ENCODE results near the gene ADGRE1.

The ADGRE1 gene

DNA sequence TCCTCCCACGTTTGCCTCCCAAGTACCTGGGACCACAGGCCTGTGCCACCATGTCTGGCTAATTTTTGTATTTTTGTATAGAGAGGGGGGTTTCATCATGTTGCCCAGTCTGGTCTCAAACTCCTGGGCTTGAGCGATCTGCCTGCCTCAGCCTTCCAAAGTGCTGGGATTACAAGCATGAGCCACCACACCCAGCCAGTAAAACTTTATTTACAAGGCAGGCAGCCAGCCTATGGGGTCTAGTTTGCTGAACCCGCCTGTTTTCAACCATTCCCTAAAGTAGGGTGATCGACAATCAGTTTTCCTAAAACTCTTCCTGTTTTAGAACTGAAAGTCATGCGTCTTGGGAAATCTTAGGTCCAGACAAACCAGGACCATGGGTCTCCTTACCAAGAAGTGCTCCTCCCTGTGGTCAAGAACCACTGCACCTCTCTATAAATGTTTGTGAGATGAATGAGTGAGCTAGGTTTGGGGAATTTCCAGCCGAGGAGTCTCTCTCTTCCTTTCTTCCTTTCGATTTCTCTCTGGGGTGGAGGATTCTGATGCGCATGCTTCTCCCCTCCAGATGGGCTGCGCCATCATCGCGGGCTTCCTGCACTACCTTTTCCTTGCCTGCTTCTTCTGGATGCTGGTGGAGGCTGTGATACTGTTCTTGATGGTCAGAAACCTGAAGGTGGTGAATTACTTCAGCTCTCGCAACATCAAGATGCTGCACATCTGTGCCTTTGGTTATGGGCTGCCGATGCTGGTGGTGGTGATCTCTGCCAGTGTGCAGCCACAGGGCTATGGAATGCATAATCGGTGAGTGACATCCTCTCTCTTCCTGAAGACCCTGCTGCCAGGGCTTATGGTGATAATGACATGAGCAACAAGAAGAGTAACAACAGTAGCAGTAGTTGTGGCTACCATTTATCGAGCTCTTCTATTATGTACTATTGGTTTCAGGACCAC lies 38.7 kb downstream of the ADGRE1 start:
- TF ChIP-seq, protein P1, sequence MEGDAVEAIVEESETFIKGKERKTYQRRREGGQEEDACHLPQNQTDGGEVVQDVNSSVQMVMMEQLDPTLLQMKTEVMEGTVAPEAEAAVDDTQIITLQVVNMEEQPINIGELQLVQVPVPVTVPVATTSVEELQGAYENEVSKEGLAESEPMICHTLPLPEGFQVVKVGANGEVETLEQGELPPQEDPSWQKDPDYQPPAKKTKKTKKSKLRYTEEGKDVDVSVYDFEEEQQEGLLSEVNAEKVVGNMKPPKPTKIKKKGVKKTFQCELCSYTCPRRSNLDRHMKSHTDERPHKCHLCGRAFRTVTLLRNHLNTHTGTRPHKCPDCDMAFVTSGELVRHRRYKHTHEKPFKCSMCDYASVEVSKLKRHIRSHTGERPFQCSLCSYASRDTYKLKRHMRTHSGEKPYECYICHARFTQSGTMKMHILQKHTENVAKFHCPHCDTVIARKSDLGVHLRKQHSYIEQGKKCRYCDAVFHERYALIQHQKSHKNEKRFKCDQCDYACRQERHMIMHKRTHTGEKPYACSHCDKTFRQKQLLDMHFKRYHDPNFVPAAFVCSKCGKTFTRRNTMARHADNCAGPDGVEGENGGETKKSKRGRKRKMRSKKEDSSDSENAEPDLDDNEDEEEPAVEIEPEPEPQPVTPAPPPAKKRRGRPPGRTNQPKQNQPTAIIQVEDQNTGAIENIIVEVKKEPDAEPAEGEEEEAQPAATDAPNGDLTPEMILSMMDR (IDR thresholded peaks at IDR 0.05) = no peak
- Histone ChIP-seq H3K4me3 (no peak overlapping the region), H3K27ac (no peak overlapping the region)
- DNase-seq (ENCODE audit: low spot score) = no peak

DNA sequence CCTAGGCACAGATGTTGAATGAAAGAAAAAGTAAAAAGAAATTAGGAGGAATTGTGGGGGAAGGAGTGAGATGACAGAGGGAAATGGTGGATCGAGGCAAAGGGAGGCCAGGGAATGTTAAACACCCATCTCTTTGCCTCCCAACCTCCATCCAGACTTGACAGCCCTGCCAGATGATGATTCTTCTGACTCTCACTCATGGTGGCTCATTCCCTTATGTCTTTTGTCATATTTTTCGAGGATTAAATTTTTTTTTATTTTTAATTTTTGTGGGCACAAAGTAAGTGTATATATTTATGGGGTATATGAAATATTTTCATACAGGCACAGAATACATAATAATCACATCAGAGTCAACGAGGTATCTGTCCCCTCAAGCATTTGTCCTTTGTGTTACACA lies 42.8 kb downstream of the ADGRE1 start:
- TF ChIP-seq, protein P1 (IDR thresholded peaks at IDR 0.05) = no peak
- no peak overlapping the region for H3K4me3 ChIP-seq

DNA sequence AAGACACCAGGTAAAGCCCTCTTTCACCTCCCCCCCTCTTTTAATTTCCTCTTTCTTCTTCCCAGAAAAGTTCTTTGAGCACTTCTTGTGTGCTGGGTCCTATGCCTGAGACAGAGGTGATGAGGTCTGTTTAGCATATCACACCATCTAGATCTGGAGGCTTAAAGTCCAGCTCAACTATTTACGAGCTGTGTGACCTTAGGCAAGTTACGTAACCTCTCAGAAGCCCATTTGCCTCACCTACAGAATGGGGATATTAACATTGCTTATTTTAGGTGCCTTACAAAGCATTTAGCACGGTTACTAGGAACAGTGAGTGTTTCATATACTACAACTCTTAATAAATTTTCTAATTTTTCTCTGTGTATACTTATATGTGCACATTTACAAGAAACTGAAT lies 47.7 kb downstream of the ADGRE1 start:
- Histone ChIP-seq H3K4me3 (no peak overlapping the region), H3K27ac (no peak overlapping the region)
- no peak for DNase-seq (ENCODE audit: low spot score)
- TF ChIP-seq, protein P1 (IDR thresholded peaks at IDR 0.05) = no peak

More for the DNA sequence above, 42.8 kb downstream of the ADGRE1 start:
- no peak for DNase-seq (ENCODE audit: low spot score)
- no peak overlapping the region for H3K27ac ChIP-seq

DNA sequence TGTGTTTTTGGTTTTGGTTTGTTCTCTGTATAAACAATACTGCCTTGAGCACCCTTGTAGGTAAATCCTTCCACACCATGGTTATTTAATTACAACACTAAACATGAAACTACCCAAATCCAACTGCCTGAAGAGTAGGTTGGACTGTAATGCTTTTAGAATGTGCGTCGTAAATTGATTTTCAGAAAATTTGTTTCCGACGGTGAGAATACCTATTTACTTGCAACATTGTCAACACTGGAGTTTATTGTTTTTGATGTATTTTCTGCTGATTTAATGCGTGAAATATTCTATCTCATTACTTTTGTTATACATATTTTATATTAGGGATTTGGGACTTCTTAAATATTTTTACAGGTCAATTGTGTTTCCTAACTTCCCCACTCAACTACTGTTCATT lies 48.2 kb downstream of the ADGRE1 start:
- Histone ChIP-seq H3K4me3 (no peak overlapping the region), H3K27ac (no peak overlapping the region)
- DNase-seq (ENCODE audit: low spot score) = no peak
- TF ChIP-seq, protein P1 (IDR thresholded peaks at IDR 0.05) = no peak

DNA sequence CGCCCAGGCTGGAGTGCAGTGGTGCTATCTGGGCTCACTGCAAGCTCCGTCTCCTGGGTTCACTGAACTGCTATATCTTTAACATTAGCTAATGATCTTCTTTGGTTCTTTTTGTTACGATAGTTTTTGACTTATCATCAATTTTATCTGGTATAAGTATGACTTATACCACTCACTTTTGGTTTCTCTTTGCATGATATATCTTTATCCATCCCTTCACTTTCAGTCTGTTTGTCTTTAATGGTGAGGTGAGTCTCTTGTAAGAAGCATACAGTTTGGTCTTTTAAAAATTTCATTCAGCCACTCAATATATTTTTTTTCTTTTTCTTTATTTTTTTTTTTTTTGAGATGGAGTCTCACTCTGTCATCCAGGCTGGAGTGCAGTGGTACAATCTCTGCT lies 58.4 kb downstream of the ADGRE1 start:
- DNase-seq (ENCODE audit: low spot score) = no peak
- Histone ChIP-seq H3K4me3 (no peak overlapping the region), H3K27ac (no peak overlapping the region)
- TF ChIP-seq, protein P1 (IDR thresholded peaks at IDR 0.05) = no peak

DNA sequence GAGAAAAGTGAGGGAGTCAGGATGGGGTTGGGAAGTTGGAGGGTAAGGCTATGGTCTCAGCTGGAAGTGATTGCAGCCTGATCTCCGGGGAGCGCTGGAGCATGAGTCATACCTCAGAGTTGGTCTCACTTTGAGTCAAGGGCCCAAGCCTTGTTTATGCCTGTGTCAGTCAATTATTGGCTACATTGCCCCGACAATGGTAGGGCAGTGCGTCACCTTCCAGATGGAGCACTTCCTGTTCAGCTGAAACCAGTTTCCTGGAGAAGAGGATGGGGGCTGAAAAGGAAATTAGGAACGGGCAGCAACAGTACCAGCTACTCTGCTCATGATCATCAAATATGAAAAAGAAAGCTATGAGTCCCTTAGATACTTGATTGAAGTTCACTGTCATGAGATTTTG lies 60.4 kb downstream of the ADGRE1 start:
- no peak for DNase-seq (ENCODE audit: low spot score)
- Histone ChIP-seq H3K27ac (no peak overlapping the region), H3K4me3 (no peak overlapping the region)
- TF ChIP-seq, protein P1 (IDR thresholded peaks at IDR 0.05) = no peak

DNA sequence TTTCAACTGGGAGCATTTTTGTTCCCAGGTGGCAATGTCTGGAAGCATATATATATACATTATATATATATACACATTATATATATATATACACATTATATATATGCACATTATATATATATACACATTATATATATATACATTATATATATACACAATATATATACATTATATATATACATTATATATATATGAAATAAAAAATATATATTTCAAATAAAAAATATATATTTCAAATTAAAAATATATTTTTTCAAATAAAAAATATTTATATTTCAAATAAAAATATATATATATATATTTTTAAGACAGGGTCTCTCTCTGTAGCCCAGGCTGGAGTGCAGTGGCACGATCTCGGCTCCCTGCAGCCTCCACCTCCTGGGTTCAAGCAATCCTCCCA lies 61.5 kb downstream of the ADGRE1 start:
- DNase-seq (ENCODE audit: low spot score) = no peak
- TF ChIP-seq, protein P1 (IDR thresholded peaks at IDR 0.05) = no peak
- no peak overlapping the region for H3K4me3 ChIP-seq
- no peak overlapping the region for H3K27ac ChIP-seq

All from coronary artery (tissue), 2 donors.